GM18519 (cell line): ENCODE results near the gene ZBTB24.

Source experiments
- ATAC-seq: cut with Tn5 transposase; IDR thresholded peaks from one replicate; pipeline ENCODE4 v1.9.1; 2021; ENCODE audit warnings: mild to moderate bottlenecking, moderate library complexity; ENCODE audit not compliant: unreplicated experiment, low FRiP score

Gene ZBTB24

GRCh38 chr6:109503327-109504224, 20.6 kb upstream of the ZBTB24 start:
- ATAC-seq: no peak

- no peak for ATAC-seq
Observed at GRCh38 chr6:109498936-109499335, 15.9 kb upstream of the ZBTB24 start.

GRCh38 chr6:109498052-109498451, 15.0 kb upstream of the ZBTB24 start:
- ATAC-seq: no peak

- no peak for ATAC-seq
Observed at GRCh38 chr6:109496036-109496772, 13.2 kb upstream of the ZBTB24 start.

GRCh38 chr6:109493865-109494264, 10.8 kb upstream of the ZBTB24 start:
- ATAC-seq: no peak

GRCh38 chr6:109491207-109491938, 8.4 kb upstream of the ZBTB24 start:
- peak; percentile 71 for ATAC-seq

GRCh38 chr6:109490713-109491112, 7.7 kb upstream of the ZBTB24 start:
- ATAC-seq: no peak

- ATAC-seq: no peak
Observed at GRCh38 chr6:109488001-109488400, 5.0 kb upstream of the ZBTB24 start.

GRCh38 chr6:109486068-109486467, 3.0 kb upstream of the ZBTB24 start:
- ATAC-seq: no peak

GRCh38 chr6:109485266-109485935, 2.4 kb upstream of the ZBTB24 start:
- no peak for ATAC-seq

GRCh38 chr6:109484122-109484521, 1.1 kb upstream of the ZBTB24 start:
- ATAC-seq: no peak

- ATAC-seq: no peak
Observed at GRCh38 chr6:109483735-109484057, 677 bp upstream of the ZBTB24 start.

GRCh38 chr6:109480993-109481480, 2.0 kb downstream of the ZBTB24 start:
- ATAC-seq: no peak

- ATAC-seq: no peak
Observed at GRCh38 chr6:109478841-109479624, 4.0 kb downstream of the ZBTB24 start.

- ATAC-seq: no peak
Observed at GRCh38 chr6:109478222-109478805, 4.7 kb downstream of the ZBTB24 start.

GRCh38 chr6:109477725-109478124, 5.3 kb downstream of the ZBTB24 start:
- no peak for ATAC-seq

GRCh38 chr6:109477184-109477583, 5.8 kb downstream of the ZBTB24 start:
- no peak for ATAC-seq

GRCh38 chr6:109475625-109476024, 7.4 kb downstream of the ZBTB24 start:
- ATAC-seq: no peak

GRCh38 chr6:109474995-109475394, 8.0 kb downstream of the ZBTB24 start:
- no peak for ATAC-seq
